Dermis microvascular lymphatic vessel endothelial cell (primary cell): ENCODE results near the gene CEACAM5. TPM values are rescaled to one million over a fixed set of nuclear protein-coding genes. Genes with fewer than 3 reads are reported as not detected.
"Not testable (repeated sequence)": the region's sequence is repeated elsewhere in the genome, so short reads cannot be mapped to it uniquely, and the experiment has no call there.

Experiments used
- DNase-seq, 2 donors: peaks; one replicate each; pipeline versions ENCODE4 v3.0.0 to v3.0.0-alpha.2; 2010; ENCODE audit warnings: low read depth in 2 of 2
- total RNA-seq: library from RNA; depleted of rRNA; stranded (reverse); fragments of >200 nt; gene quantifications from 2 replicates; pipeline ENCODE4 v1.2.1, GENCODE V29; 2014

Gene CEACAM5
- total RNA-seq, 1 donor from 2014 or later: not detected

DNA sequence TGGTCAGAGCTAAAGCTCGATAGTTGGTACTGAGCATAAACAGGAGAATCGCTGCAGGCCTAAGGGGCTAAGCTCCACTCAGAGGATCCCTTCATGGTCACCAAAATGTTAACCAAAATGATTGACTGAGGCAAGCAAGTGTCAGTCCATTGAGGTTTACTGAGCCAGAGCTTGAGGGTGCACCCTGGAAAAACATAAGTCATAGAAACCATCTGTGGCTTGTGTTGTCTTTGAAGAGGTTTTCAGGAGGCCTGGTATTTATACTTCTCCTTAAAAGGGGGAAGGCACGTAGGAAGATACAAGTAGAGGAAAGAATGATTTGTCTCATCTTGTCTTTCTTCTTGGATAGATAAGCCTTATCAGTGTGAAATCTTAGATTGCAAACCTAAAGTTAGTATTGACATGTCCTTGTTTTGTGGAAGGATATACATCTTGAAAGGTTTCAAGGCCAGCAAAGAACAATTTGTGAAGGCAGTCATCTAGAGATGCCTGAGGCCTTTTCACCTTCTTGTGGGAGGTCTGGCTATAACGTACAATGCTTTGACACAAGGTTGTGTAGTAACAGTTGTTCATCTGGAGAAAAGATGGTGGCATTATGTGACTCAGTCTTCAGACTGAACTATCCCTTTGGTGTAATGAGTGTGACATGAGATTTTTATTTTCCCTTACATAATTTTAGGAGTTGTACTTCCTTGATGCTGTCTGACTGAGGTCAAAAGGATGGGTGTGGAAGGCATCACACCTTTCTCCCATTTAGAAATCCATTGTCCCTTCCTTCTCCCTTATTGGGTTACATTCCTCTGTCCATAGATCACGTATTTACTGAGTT is 32.2 kb downstream of the CEACAM5 start:
- no peak for DNase-seq

GRCh38 chr19:41741244-41741554 is 32.8 kb downstream of the CEACAM5 start:
- DNase-seq: no peak

DNA sequence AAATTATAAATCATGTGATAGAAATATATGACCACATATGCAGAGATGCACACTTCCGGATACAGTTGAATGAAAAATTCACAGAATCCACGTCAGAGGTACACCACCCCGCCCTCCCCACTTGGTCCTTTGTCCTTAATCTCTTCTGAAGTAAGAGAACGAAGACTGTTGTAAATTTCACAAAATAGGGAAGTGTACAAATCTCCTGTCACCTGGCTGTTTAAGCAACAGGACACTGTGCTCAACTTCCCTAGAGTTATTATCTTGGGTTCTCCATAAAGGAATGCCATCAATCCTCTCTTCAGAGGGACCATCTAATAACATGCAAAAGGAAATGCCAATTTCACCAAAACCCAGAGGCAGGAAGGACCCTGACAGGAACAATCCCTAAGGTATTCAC is 36.4 kb downstream of the CEACAM5 start:
- DNase-seq: no peak

- no peak for DNase-seq
These were observed 37.3 kb downstream of the CEACAM5 start for GRCh38 chr19:41745756-41746155.

GRCh38 chr19:41746593-41747227 is 38.3 kb downstream of the CEACAM5 start:
- DNase-seq: peak; percentile 5 to 54

- no peak for DNase-seq
These were observed 39.6 kb downstream of the CEACAM5 start for GRCh38 chr19:41748012-41748411.

GRCh38 chr19:41750248-41751134 is 42.1 kb downstream of the CEACAM5 start:
- DNase-seq: not testable (repeated sequence)

GRCh38 chr19:41753159-41753558 is 44.7 kb downstream of the CEACAM5 start:
- peak in 1 of 2 donors; percentile 32 for DNase-seq

DNA sequence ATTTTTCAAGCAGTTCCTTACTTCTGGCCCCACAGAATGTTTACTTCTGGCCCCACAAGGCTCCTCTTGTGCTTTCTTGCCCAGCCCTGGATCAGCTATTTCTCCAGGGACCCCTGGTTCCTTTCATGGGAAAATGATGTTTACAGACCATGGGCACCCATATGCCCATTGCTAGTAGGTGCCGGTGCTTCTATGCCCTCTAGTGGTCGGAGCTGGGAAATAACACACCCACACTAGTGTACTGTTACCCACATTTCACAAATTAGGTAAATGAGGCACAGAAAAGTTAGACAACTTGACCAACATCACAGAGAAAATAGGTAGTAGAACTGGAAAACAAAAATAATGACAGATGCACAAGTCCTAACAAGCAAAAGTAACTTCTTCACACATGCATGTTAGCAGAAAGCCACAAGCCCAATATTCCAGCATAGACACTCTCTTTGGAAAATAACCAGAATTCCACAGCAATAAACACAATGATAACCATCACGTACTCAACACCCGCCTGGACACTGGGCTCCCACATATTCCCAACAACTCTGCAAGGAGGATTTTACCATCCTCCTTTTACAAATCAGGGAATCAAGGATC is 45.6 kb downstream of the CEACAM5 start:
- DNase-seq: peak in 1 of 2 donors; percentile 36

GRCh38 chr19:41755328-41755913 is 47.0 kb downstream of the CEACAM5 start, which contains the start of gene CEACAM6:
Gene CEACAM6 (plus strand): TSS chr19:41755530. CDS start chr19:41755639, 109 bp downstream.
- no peak for DNase-seq

- no peak for DNase-seq
These were observed 50.4 kb downstream of the CEACAM5 start for GRCh38 chr19:41758846-41759245.

- DNase-seq: no peak
These were observed 58.7 kb downstream of the CEACAM5 start for GRCh38 chr19:41767115-41767514.

- DNase-seq: not testable (repeated sequence)
These were observed 59.7 kb downstream of the CEACAM5 start for GRCh38 chr19:41768105-41768504.

GRCh38 chr19:41769608-41770007 is 61.2 kb downstream of the CEACAM5 start:
- DNase-seq: no peak

DNA sequence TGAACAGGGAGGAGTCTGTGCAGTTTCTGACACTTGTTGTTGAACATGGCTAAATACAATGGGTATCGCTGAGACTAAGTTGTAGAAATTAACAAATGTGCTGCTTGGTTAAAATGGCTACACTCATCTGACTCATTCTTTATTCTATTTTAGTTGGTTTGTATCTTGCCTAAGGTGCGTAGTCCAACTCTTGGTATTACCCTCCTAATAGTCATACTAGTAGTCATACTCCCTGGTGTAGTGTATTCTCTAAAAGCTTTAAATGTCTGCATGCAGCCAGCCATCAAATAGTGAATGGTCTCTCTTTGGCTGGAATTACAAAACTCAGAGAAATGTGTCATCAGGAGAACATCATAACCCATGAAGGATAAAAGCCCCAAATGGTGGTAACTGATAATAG is 63.0 kb downstream of the CEACAM5 start:
- DNase-seq: no peak

DNA sequence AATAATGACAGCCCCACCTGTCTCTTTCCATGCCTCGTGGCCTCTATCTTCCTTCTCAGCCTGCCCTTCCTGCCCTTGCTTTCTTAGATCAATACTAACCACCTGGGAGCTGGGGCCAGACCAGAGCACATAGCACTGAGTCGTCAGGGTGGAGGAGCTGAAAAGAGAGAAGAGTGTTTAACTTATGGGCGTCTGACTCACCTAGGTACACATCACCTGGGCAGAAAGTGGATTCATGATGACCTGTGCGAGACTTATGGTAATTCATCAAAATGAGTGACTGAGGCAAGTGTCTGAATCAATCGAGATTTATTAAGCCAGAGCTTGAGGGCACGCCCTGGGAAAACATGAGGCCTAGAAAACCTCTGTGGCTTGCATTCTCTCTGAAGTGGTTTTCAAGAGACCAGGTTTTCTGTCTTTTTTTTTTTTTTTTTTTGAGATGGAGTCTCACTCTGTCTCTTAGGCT is 66.1 kb downstream of the CEACAM5 start:
- no peak for DNase-seq

- DNase-seq: no peak
These were observed 68.3 kb downstream of the CEACAM5 start for GRCh38 chr19:41776700-41777099.
